ENCODE measurements around the gene AP1S2.

AP1S2 gene

GRCh38 chrX:15785176-15785750, 69.3 kb downstream of the AP1S2 start:
- DNase-seq (ENCODE audit: extremely low read depth, low read depth), result no peak
- no peak for TF ChIP-seq CTCF (IDR thresholded peaks at IDR 0.05; ENCODE audit: low read depth, low read length)

- TF ChIP-seq CTCF (IDR thresholded peaks at IDR 0.05; ENCODE audit: low read depth, low read length), result no peak
Observed at GRCh38 chrX:15781961-15782699, 72.5 kb downstream of the AP1S2 start.

More at GRCh38 chrX:15781961-15782699, 72.5 kb downstream of the AP1S2 start:
- no peak for DNase-seq (ENCODE audit: extremely low read depth, low read depth)

Measured in AG09319 (cell line).